Hematopoietic multipotent progenitor cell treated with erythropoietin and hydrocortisone succinate and interleukin-3 and kit ligand, for 4 days (in vitro differentiated cells): ENCODE data around the gene ERFL.

Experiments
- DNase-seq: peaks from one replicate; pipeline ENCODE4 v3.0.0-alpha.2; 2015

The ERFL gene

GRCh38 chr19:41895745-41896580 is 32.3 kb downstream of the ERFL start:
- DNase-seq: peak; percentile 61

- no peak for DNase-seq
Measured at GRCh38 chr19:41894350-41894749, 33.9 kb downstream of the ERFL start.

- peak; percentile 69 for DNase-seq
Measured at GRCh38 chr19:41893899-41894298, 34.4 kb downstream of the ERFL start.

GRCh38 chr19:41892173-41892902 is 35.9 kb downstream of the ERFL start:
- DNase-seq: no peak

GRCh38 chr19:41890936-41891335 is 37.3 kb downstream of the ERFL start:
- no peak for DNase-seq

- DNase-seq: no peak
Measured at GRCh38 chr19:41889896-41890295, 38.4 kb downstream of the ERFL start.

- DNase-seq: no peak
Measured at GRCh38 chr19:41888926-41889325, 39.3 kb downstream of the ERFL start.

GRCh38 chr19:41887711-41888382 is 40.4 kb downstream of the ERFL start:
- peak; percentile 53 for DNase-seq

GRCh38 chr19:41886761-41887710 is 41.2 kb downstream of the ERFL start:
- peak; percentile 79 for DNase-seq

GRCh38 chr19:41883821-41884733 is 44.2 kb downstream of the ERFL start:
- peak; percentile 99 for DNase-seq

- no peak for DNase-seq
Measured at GRCh38 chr19:41883463-41883820, 44.8 kb downstream of the ERFL start.

GRCh38 chr19:41882568-41883462 is 45.4 kb downstream of the ERFL start, which contains the start of gene ARHGEF1:
Gene ARHGEF1, plus strand, starts transcription at chr19:41883184. Its CDS starts 4,899 bp downstream, at chr19:41888083.
- DNase-seq: peak; percentile 72

GRCh38 chr19:41880329-41880708 is 47.9 kb downstream of the ERFL start:
- DNase-seq: no peak

GRCh38 chr19:41879670-41880328 is 48.5 kb downstream of the ERFL start:
- DNase-seq: no peak

GRCh38 chr19:41879080-41879479 is 49.2 kb downstream of the ERFL start:
- DNase-seq: no peak

GRCh38 chr19:41877916-41878905 is 50.0 kb downstream of the ERFL start:
- no peak for DNase-seq

GRCh38 chr19:41876847-41877832 is 51.1 kb downstream of the ERFL start, which contains the start of gene CD79A:
Gene CD79A, plus strand, starts transcription at chr19:41877279. Its CDS starts 26 bp downstream, at chr19:41877305.
- peak; percentile 90 for DNase-seq
